ENCODE data around the gene SYCE3.

Gene SYCE3

DNA sequence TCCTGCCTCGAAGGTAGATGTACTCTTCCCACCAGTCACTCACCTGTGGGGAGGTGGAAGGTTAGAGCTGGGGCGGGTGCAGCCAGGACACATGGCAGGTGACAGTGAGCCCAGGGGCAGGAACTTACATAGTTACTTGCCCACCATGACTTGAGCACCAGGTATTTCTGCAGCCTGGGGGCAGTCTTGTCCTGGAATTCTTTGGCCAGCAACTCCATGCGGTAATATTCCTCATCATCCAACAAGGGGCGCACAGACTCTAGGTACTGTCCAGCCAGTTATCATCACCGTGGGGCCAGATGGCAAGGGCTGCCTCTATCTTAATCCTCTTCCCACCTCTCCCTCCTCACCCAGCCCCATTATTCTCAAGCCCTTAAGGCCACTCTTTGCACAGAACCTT is 13.4 kb upstream of the SYCE3 start:
- no peak for DNase-seq (ENCODE audit: low read depth)

DNA sequence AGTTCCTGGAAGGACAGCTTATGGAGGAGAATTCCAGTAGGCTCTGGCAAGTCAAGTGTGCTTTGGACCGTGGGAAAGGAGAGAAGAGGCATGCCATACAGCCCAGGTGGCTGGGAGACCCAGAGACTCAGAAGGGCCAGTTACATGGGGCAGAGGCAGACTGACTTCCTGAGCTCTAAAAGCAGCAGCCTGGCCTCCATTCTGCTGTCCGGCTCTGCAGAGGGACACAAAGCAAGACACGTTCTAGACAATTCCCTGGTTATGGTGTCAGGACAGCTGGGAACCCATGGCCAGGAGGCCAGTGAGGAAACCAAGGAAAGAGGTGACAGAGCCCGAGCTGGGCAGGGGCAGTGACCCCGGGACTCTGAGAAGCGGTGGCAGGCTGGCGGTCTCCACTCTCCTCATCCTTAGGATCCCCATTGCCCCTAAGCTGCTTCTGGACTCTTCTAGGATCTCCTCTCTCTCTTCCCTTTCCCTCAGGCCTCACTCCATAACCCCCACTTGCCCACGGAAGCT is 12.8 kb upstream of the SYCE3 start:
- DNase-seq (ENCODE audit: low read depth) = no peak

DNA sequence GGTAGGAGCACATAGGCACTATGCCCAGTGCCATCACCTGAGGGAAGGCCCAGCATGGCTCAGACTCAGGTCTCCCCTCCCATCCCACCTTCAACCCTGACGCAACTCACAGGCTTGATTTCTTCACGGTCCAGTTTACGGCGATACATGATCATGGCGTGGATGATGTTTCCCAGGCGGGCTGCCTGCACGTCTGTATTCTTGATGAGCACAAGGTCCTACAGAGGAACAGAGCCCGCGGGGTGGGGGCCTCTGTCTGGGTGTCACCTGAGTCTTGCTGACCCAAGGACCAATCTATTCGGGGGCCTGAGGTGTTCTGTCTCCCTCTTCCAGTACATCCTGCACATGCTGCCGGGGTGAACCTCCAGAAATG is 11.7 kb upstream of the SYCE3 start:
- DNase-seq (ENCODE audit: low read depth) = no peak

DNA sequence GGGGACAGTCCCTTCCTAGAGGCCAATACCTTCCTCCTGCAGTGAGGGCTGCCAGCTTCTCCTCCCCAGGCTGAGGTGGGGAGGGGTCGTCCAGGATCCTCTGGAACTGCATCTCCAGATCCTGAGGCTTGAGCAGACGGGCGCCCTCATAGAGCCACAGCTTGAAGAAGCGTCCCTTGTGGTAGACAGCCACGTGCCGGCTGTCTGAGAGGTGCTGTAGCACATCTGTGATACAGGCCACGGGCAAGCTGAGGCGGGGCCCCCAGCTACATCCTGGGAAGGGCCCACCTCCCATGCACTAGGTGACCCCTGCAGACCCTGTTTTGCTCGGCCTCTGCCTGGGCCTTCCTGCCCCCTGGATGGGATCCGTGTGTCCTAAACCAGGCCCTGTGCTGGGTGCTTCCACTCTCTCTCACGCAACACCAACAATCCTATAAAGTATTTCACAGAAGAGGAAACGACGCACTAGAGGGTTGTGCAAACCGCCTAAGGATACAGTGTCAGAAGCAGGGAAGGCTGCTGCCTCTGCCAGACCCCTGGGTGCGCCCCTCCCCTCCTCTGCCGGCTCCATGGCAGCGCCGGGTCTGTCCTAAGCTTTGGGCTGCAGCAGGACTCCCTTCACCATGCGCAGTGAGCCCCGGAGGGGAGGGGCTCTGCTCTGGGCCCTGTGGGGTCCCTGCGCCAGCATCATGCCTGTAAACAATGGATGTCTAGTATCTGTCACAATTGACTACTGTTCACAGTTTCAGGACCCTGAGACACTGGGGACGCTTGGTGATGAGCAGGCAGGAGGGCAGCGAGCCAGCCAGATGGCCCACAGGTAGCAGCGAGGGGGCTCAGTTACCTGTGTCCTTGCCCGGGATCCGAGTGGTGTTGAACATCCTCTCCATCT is 11.0 kb upstream of the SYCE3 start:
- no peak for DNase-seq (ENCODE audit: low read depth)

DNA sequence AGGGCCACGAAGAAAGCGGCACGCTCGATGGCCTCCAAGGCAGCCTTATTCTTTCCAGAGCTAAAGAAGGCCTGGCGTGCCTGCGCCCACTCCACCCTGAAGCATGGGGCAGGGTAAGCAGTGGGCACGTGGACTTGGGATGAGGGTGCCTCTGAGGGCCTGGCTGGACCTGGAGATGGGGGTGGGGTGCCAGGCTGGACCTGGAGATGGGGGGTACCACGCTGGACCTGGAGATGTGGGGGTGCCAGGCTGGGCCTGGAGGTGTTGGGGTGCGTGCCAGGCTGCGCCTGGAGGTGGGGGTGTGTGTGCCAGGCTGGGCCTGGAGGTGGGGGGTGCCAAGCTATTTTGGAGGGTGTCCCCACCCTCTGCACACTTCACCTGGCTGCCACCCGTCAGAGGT is 10.2 kb upstream of the SYCE3 start:
- no peak for DNase-seq (ENCODE audit: low read depth)

DNA sequence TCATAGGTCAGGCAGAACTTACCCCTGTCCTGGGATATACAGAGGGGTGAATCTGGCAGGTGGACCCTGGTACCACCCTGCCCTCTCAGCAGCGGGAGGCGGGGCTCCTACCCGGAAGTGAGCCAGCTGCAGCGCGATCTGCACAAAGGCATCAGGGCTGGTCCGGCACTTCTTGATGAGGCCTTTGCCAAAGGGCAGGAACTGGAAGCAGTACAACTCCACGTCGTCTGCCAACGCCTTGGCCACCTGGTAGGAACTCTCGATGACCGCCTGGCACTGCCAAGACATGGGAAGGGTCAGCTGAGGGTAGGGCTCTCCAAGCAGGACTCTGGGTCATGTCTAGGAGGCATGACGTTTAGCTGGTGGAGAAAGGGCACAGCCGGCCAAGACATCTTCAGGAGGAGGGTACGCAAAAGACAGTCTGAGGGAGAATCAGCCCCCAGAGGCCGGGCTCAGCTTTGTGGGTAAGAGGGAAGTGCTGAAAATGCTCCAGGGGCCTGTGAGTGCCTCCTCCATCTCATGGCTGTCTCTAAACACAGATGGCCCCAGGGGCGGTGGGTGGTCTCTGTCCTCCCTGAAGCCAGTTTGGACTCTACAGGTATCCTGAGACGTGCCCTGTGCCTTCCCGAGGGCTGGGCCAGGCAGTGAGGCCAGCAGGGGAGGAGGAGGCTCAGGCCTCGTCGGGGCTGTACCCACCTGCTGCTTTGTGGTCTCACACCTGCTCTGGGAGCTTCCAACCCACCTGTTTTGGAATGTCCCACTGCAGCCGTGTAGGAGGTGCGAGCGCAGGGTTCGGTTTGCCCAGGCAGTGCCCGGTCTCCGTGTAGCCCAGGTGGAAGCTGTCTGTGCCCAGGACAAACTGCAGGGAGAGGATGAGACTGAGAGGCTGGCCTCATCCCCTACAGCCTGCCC is 8.8 kb upstream of the SYCE3 start:
- no peak for DNase-seq (ENCODE audit: low read depth)

DNA sequence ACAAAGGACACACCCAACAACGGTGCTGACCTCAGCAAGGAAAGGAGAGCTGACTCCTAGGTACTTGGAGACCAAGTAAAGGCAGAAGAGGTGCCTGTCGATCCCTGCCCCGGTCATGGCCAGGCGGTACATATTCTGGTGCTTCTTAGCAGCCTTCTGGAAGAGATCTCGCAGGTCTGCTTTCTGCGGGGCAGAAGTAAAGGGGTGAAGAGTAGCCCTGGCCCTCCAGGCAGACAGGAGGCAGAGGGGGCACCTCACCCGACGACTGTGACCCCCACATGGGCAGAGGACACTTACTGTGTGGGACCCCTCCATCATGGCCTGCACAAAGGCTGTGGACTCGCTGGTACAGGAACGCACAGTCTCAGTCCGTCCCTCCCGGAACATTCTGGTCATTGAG is 8.1 kb upstream of the SYCE3 start:
- DNase-seq (ENCODE audit: low read depth) = no peak

DNA sequence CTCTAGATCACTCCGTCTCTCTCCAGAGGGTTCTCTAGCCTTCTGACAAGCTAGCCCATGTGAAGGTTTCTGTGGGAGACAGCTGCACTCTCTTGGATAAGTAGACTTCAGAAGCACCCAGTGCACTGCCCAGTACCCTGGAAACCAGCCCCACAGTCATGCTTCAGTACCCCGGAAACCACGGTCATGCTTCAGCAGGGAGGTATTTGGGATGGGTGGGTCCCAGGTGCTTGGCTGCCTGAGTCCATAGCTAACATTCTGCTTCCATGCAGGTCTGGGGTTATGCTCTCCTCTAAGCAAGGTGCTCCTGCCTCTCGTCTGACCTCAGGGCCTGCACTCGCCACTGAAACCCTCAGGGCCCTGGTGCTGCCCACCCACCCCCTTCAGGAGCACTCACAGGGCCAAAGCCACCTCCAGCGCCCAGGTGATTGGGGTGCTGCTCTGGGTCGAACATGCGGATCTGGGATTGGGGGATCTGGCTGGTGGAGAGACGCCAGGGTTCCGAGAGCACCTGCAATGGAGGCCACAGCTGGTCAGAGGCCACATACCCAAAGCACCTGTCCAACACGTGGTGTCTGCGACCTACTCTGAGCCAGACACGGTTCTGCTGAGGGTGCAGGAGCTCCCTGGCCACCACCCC is 7.3 kb upstream of the SYCE3 start:
- no peak for DNase-seq (ENCODE audit: low read depth)

DNA sequence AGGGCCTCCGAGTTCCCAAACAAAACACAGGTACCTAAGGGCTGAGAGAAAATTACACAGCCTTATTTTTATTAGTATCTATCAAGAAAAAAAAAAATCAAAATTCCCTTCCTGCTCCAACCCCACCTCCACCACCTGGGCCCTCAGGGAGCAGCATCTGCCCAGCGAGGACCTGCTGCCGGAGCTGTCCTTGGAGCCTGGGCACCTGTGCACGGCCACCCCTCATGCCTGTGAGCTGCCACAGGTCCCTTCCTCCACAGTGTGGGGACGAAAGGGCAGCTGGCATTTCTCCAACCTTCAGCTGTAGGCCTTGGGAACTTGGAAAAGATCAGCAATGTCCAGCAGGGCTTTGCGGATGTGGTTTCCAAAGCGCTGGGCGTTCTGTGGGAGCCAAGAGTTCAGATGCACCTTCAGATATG is 6.3 kb upstream of the SYCE3 start:
- no peak for DNase-seq (ENCODE audit: low read depth)

DNA sequence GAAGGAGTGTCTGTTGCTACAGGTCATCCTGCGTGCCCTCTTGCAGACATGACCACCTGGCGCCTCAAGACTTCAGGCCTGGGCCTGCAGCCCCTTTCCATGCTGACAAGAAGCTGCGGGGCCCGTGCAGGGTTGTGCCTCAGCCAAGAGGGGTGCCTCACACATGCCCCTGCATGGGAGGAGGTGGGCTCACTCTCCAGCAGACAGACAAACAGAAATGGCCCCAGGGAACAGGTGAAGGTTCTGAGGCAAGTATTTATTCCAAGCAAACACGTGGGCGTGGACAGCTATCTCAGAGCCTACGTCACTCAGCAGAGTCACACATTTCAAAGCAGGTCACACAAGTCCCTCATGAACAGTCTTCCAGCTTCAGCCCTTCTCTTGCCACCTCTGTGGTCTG is 5.9 kb upstream of the SYCE3 start:
- no peak for DNase-seq (ENCODE audit: low read depth)

DNA sequence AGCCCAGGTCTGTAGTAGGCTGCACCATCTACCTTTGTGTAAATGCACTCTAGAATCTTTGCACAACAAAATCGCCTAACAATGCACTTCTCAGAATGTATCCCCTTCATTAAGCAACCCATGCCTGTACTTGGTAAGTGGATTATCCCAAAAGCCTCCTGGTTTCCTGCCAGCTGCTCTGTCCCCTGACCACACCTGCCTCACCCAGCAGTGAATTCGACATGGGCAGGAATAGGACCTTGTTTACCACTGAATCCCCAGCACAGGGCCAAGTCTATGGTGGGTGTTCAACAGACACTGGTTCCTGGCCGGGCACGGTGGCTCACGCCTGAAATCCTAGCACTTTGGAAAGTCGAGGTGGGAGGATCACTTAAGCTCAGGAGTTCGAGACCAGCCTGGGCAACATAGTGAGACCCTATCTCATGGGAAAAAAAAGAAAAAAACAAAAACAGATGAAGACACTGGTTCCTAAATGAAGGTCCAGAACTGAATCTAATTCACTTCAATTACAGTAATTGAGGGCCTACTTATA is 5.1 kb upstream of the SYCE3 start:
- no peak for DNase-seq (ENCODE audit: low read depth)

DNA sequence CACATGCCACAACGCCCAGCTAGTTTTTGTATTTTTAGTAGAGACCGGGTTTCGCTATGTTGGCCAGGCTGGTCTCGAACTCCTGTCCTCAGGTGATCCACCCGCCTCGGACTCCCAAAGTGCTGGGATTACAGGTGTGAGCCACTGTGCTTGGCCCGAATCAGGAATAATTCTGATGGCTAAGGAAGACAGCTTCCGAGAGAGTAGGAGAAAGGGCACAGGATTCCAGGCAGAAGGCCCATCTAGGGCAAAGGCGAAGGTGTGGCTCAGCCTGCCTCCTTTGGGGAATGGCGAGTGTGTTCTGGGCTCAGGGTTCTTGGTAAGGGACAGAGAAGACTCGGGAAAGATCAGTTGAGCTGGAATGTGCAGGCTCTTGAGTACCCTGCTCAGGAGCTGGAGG is 1.6 kb upstream of the SYCE3 start:
- DNase-seq (ENCODE audit: low read depth) = no peak

DNA sequence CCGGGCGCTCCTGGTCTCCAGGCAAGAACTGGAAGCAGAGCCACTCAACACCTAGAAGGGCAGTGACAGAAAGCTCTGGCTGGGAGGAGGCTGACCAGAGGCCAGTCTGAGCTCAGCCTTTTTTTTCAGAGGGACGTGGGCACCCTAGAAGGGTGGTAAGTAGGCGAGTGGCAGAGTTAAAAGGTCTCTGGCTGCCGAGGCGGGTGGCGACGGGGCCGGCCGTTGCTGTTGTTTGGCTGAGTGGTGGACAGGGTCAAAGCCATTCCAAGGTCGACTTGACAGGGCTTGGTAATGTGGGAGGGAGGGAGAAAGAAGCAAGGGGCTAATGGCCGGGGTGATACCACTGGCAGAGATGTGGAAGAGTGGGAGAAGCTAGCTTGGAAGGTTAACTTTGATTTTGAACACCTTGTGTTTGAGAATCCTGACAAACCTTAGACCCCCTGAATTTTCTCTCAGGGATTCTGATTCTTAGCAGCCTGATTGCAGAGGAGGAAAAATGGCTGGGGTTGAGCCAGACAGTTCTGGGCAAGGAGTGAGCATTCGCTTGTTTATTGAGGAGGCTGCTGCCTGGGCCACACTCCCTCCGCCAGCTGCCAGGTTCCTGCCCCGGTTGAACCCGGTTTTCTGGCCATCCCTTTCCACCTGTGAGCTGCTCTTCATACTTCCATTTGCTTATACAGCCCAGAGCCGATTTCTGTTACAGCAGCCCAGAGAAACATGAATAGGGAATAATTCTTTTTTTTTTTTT is 868 bp upstream of the SYCE3 start:
- no peak for DNase-seq (ENCODE audit: low read depth)

DNA sequence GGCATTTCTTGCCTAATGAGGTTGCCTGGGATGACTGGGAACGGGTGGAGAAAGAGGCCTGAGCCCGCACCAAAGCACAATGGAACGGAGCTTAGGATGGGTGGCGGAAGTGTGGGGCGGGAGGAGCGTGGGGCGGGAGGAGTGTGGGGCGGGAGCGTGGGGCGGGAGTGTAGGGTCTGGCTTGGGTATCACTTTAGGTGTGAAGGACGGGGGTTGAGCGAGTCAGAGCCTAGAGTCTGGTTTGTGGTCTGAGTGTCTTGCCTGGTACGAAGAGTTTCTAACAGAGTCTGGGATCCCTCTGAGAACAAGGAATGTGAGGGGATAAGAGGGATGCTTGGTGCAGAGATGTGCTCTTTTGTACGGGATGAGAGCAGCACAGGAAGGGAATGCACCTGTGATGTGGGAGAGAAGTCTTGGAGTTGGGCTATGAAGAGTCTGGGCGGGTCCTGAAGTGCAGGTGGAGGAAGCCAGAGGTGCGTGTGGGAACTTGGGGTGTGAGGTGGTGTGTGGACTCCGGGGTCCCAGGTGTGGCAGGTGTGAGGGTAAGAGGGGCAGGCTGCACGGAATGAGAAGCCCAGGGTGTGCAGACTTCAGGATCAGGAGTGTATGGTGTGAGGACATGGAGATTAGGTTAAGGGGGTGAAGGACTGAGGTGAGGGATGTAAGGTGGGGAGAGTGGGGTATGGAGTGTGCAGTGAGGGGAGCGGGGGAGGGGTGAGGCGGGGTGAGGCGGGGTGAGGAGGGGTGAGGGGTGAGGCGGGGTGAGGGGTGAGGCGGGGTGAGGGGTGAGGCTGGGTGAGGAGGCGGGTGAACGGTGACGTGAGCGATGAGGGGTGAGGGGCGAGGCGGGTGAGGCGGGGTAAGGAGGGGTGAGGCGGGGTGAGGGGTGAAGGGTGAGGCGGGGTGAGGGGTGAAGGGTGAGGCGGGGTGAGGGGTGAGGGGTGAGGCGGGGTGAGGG is 1.0 kb downstream of the SYCE3 start:
- no peak for DNase-seq (ENCODE audit: low read depth)

DNA sequence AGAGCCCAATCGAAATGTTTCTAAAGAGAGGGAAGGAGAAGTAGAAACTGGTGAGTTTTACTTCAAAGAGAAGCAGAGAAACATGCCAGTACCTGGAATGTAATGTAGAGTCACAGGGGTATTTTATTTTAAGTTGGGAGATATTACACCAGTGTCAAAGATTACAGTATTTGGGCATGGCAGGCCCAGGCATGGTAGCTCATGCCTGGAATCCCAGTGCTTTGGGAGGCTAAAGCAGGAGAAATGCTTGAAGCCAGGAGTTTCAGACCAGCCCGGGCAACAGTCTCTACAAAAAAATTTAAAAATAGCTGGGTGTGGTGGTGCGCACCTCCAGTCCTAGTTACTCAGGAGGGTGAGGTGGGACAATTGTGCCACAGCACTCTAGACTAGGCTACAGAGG is 2.7 kb downstream of the SYCE3 start:
- DNase-seq (ENCODE audit: low read depth) = no peak

DNA sequence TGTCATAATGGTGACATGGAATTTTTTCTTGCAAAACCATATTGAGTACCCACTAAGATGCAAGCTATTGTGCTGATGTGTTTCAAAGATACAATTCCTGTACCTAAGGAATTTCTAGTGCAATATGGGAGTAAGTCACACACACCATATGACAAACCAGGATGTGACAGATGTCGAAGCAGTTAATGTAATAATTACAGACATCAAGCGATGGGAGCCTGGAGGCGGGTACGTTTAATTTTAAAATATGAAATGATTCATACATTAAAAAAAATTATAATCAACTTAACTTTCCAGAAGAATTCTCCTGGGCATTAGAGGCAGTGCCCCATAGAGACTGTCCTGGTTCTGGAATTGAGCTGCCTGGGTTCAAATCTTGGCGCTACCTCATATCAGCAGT is 6.0 kb downstream of the SYCE3 start:
- DNase-seq (ENCODE audit: low read depth) = no peak

DNA sequence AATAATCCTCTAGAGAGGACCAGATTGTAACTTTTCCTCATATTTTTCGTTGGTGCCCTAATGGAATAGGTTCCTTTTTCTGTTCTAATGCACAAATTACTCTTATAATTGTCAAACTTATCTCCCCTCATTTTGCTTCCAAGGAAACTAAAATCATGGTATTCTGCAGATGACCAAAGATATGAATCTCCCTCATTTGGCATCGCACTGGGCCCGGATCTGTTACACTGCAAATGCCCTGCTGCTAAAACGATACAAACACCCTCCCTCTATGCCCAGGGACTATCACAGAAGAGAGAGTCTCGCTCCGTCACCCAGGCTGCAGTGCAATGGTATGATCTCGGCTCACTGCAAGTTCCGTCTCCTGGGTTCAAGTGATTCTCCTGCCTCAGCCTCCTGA is 9.4 kb downstream of the SYCE3 start:
- DNase-seq (ENCODE audit: low read depth) = no peak

DNA sequence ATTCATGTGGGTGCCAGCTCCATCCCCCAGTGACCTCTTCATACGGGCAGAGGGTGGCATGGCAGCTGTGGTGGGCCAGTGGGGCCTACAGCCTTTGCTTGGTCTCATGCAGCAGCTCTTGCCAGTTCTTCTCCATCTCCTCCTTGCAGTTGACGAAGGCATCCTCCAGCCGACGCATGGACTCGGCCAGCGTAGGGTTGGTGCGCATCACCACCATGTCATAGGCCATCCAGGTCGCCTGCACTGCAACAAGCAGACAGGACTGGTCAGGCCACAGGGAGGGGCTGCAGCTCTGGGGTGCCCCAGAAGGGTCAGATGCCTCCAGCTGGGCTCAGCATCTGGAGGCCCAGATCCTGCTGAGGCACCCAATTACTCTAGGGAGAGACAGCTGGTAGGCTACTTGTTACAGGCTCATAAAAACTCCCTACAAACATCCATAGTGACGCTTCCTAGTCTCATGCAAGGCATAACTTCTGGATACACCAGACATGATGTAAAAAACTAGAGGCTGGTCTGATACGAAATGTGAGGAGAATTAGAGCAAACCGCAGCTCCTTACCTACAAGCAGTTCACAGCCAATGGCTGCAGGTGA is 11.5 kb downstream of the SYCE3 start:
- DNase-seq (ENCODE audit: low read depth) = no peak

DNA sequence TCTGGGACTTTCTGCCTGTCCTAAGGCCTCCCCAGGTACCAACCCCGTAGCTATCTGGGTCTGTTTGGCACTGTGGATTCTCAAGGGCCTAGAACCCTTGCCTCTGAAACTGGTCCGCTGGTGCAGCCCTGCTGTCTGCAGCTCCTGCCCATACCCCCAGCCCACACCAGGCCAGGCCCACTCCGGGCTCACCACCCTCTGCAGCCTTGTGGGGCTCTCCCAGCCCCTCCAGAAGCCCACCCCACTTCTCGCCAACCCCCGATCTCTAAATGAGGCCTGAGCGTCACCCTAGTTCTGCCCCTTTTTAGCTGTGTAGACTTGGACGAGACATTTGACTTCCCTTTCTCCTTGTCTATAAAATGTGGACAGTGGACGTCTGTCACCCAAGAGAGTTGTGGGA is 12.3 kb downstream of the SYCE3 start:
- DNase-seq (ENCODE audit: low read depth) = no peak

Measured in HS-5 (cell line).